ENCODE results near the gene LRRC28. TPM values are rescaled to one million over a fixed set of nuclear protein-coding genes. Genes with fewer than 3 reads are reported as not detected.

LRRC28 gene
- total RNA-seq, 1 experiment from 2014 or later, result 21.4 TPM

DNA sequence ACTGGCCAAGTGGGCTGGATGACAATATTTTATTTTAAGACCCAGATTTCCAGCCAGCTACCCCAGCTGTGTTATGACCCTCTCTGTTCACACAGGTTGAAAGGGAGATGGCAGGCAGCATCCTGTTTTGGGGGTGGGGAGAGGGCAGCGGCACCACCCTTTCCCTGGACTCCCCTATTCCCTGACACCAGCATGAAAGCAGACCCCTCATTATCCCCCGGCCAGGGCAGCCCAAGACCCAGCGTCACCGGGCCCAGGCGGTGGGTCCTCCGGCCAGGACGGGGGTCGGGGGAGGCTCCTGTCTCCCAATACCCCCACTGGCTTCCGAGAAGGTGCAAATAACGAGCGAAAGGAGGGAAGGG is 186.9 kb downstream of the LRRC28 start:
- CTCF ChIA-PET, result no interaction called here
- intact Hi-C loops (cut with micrococcal nuclease), result no loop called here

DNA sequence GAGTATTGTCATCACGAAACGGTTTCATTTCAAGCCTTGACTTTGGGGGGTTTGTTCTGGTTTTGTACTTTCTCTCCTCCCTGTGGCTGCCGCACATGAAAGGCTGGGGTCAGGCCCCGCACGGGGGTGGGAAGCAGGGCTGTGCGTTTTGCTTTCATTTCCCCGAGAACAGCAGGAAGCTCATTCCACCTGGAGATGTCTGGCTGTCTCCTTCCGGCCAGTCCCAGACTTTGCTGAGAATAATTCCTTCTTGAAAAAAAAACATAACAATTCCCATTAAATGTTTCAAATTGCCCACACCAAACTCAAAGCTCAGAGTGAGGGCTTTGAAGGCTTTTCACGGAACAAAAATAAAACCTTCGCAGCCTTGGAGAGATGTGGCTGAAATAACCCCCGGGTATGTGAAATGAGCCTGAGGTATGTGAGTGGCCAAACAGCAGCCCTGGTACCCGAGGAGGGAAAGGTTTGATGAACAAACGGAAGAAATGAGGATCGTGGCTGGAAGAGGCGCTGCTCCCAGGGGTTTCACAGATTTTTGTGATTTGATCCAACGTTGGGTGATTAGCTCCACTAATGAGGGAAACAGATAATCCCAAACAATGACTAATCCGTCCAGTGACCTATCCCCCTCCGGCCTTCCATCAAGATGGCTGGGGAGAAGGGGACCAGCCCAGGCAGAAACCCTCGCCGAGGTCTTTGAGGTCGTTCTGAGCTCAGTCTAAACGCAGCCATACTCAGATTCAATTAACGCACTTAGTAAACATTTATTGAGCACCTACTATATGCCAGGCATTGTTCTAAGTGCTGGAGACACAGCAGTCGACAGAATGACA is 187.6 kb downstream of the LRRC28 start:
- POLR2A ChIA-PET, result no interaction called here
- H3K4me1 ChIP-seq (ENCODE audit: control insufficient read depth in 1 of 2, insufficient read depth in 2 of 2, low read length in 2 of 2), result peaks cover 31 to 37% of the 10 kb centered on the region in 2 experiments
- H4K20me1 ChIP-seq (ENCODE audit: insufficient read depth), result no peaks in the 10 kb centered on the region
- no peaks in the 10 kb centered on the region for H3K27me3 ChIP-seq (ENCODE audit: insufficient read depth, low read length)
- H3K9ac ChIP-seq (ENCODE audit: low read length), result no peak overlapping the region
- no peaks in the 10 kb centered on the region for H3K9me2 ChIP-seq (ENCODE audit: insufficient read depth)
- no TSS peak for BruUV-seq (replicated peaks)
- no peak overlapping the region for H3K27ac ChIP-seq (ENCODE audit: low read depth, low read length)
- H2AFZ ChIP-seq (ENCODE audit: low read depth, low read length, poor library complexity, severe bottlenecking), result no peak overlapping the region
- RAD21 ChIA-PET (ENCODE audit: low non-redundant PET in 1 of 2, low total read pairs in 2 of 2, uncharacterized antibody in 2 of 2, unreplicated experiment in 2 of 2), result no interaction called here
- intact Hi-C loops (cut with micrococcal nuclease), result no loop called here
- no peaks in the 10 kb centered on the region for H3K79me2 ChIP-seq (ENCODE audit: insufficient read depth, low read length)
- no peak for DNase-seq (ENCODE audit: low read depth, low spot score)
- CTCF ChIA-PET, result no interaction called here
- no peak for ATAC-seq
- H3K4me2 ChIP-seq (ENCODE audit: low read length), result no peak overlapping the region
- H3K9me3 ChIP-seq (ENCODE audit: control insufficient read depth in 1 of 2, insufficient read depth in 1 of 2, low read depth in 1 of 2, low read length in 2 of 2), result no peaks in the 10 kb centered on the region
- H3K36me3 ChIP-seq (ENCODE audit: control insufficient read depth in 1 of 2, insufficient read depth in 2 of 2, low read length in 2 of 2), result no peaks in the 10 kb centered on the region
- no peak overlapping the region for H3K4me3 ChIP-seq (replicated peaks in 1 of 2; ENCODE audit: low read depth in 1 of 2, low read length in 2 of 2)
- TF ChIP-seq, protein P1, sequence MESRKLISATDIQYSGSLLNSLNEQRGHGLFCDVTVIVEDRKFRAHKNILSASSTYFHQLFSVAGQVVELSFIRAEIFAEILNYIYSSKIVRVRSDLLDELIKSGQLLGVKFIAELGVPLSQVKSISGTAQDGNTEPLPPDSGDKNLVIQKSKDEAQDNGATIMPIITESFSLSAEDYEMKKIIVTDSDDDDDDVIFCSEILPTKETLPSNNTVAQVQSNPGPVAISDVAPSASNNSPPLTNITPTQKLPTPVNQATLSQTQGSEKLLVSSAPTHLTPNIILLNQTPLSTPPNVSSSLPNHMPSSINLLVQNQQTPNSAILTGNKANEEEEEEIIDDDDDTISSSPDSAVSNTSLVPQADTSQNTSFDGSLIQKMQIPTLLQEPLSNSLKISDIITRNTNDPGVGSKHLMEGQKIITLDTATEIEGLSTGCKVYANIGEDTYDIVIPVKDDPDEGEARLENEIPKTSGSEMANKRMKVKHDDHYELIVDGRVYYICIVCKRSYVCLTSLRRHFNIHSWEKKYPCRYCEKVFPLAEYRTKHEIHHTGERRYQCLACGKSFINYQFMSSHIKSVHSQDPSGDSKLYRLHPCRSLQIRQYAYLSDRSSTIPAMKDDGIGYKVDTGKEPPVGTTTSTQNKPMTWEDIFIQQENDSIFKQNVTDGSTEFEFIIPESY (IDR thresholded peaks at IDR 0.05; ENCODE audit: extremely low read depth, insufficient replicate concordance, low read length), result no peak
- TF ChIP-seq EGR1 (IDR thresholded peaks at IDR 0.05; ENCODE audit: low read depth) (no peak), FOSL1 (IDR thresholded peaks at IDR 0.05; ENCODE audit: low read depth) (no peak), ELF1 (IDR thresholded peaks at IDR 0.05; ENCODE audit: borderline replicate concordance, low read depth) (no peak), JUND (IDR thresholded peaks at IDR 0.05) (no peak), POLR2A (IDR thresholded peaks at IDR 0.05; ENCODE audit: borderline replicate concordance, extremely low read depth, insufficient read depth, insufficient read length) (no peak), EZH2 (IDR thresholded peaks at IDR 0.05) (no peak), ZFX (IDR thresholded peaks at IDR 0.05) (no peak), SRF (IDR thresholded peaks at IDR 0.05; ENCODE audit: low read depth) (no peak), YY1 (IDR thresholded peaks at IDR 0.05; ENCODE audit: extremely low read depth, insufficient replicate concordance, low read depth, low read length) (no peak), ZNF274 (IDR thresholded peaks at IDR 0.05; ENCODE audit: low read depth, low read length) (no peak)
- TF ChIP-seq, protein P2, sequence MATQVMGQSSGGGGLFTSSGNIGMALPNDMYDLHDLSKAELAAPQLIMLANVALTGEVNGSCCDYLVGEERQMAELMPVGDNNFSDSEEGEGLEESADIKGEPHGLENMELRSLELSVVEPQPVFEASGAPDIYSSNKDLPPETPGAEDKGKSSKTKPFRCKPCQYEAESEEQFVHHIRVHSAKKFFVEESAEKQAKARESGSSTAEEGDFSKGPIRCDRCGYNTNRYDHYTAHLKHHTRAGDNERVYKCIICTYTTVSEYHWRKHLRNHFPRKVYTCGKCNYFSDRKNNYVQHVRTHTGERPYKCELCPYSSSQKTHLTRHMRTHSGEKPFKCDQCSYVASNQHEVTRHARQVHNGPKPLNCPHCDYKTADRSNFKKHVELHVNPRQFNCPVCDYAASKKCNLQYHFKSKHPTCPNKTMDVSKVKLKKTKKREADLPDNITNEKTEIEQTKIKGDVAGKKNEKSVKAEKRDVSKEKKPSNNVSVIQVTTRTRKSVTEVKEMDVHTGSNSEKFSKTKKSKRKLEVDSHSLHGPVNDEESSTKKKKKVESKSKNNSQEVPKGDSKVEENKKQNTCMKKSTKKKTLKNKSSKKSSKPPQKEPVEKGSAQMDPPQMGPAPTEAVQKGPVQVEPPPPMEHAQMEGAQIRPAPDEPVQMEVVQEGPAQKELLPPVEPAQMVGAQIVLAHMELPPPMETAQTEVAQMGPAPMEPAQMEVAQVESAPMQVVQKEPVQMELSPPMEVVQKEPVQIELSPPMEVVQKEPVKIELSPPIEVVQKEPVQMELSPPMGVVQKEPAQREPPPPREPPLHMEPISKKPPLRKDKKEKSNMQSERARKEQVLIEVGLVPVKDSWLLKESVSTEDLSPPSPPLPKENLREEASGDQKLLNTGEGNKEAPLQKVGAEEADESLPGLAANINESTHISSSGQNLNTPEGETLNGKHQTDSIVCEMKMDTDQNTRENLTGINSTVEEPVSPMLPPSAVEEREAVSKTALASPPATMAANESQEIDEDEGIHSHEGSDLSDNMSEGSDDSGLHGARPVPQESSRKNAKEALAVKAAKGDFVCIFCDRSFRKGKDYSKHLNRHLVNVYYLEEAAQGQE (IDR thresholded peaks at IDR 0.05; ENCODE audit: low read depth), result no peak
- TF ChIP-seq, protein P3, sequence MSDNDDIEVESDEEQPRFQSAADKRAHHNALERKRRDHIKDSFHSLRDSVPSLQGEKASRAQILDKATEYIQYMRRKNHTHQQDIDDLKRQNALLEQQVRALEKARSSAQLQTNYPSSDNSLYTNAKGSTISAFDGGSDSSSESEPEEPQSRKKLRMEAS (IDR thresholded peaks at IDR 0.05), result no peak

More for the DNA sequence above, 186.9 kb downstream of the LRRC28 start:
- no peak overlapping the region for H3K9ac ChIP-seq (ENCODE audit: low read length)
- no peaks in the 10 kb centered on the region for H4K20me1 ChIP-seq (ENCODE audit: insufficient read depth)
- POLR2A ChIA-PET, result no interaction called here
- H3K4me1 ChIP-seq (ENCODE audit: control insufficient read depth in 1 of 2, insufficient read depth in 2 of 2, low read length in 2 of 2), result peaks cover 38 to 44% of the 10 kb centered on the region in 2 experiments
- no peak overlapping the region for H3K4me2 ChIP-seq (ENCODE audit: low read length)
- H2AFZ ChIP-seq (ENCODE audit: low read depth, low read length, poor library complexity, severe bottlenecking), result no peak overlapping the region
- RAD21 ChIA-PET (ENCODE audit: low non-redundant PET in 1 of 2, low total read pairs in 2 of 2, uncharacterized antibody in 2 of 2, unreplicated experiment in 2 of 2), result no interaction called here
- DNase-seq (ENCODE audit: low read depth, low spot score) (no peak), ATAC-seq (no peak)
- no peaks in the 10 kb centered on the region for H3K79me2 ChIP-seq (ENCODE audit: insufficient read depth, low read length)
- H3K27me3 ChIP-seq (ENCODE audit: insufficient read depth, low read length), result no peaks in the 10 kb centered on the region
- BruUV-seq (replicated peaks), result no TSS peak
- H3K4me3 ChIP-seq (replicated peaks in 1 of 2; ENCODE audit: low read depth in 1 of 2, low read length in 2 of 2), result no peak overlapping the region
- H3K9me2 ChIP-seq (ENCODE audit: insufficient read depth), result no peaks in the 10 kb centered on the region
- no peak for TF ChIP-seq POLR2AphosphoS5 (IDR thresholded peaks at IDR 0.05; ENCODE audit: low read depth, low read length)
- TF ChIP-seq EZH2phosphoT487 (IDR thresholded peaks at IDR 0.05; ENCODE audit: borderline replicate concordance), result no peak
- no peak for TF ChIP-seq FOSL1 (IDR thresholded peaks at IDR 0.05; ENCODE audit: low read depth)
- TF ChIP-seq ELF1 (IDR thresholded peaks at IDR 0.05; ENCODE audit: borderline replicate concordance, low read depth), result no peak
- TF ChIP-seq SRF (IDR thresholded peaks at IDR 0.05; ENCODE audit: low read depth), result no peak
- H3K36me3 ChIP-seq (ENCODE audit: control insufficient read depth in 1 of 2, insufficient read depth in 2 of 2, low read length in 2 of 2), result no peaks in the 10 kb centered on the region
- H3K9me3 ChIP-seq (ENCODE audit: control insufficient read depth in 1 of 2, insufficient read depth in 1 of 2, low read depth in 1 of 2, low read length in 2 of 2), result no peaks in the 10 kb centered on the region
- no peak overlapping the region for H3K27ac ChIP-seq (ENCODE audit: low read depth, low read length)

Data from HCT116 (cell line).